GM12892 (cell line): ENCODE data around the gene FIGLA.

Experiments used
- DNase-seq: peaks from one replicate; pipeline ENCODE4 v3.0.0; 2011; ENCODE audit not compliant: insufficient read length
- FAIRE-seq: peaks from 2 replicates; lab custom pipeline; 2011; peaks lifted over from hg19 to GRCh38; lab: Jason Lieb, UNC
- POLR2A ChIP-seq: IDR thresholded peaks from 2 replicates; pipeline ENCODE4 v1.6.1; 2011; ENCODE audit warnings: low read depth, low read length, control low read depth
- POLR2AphosphoS5 ChIP-seq: IDR thresholded peaks from 2 replicates; pipeline ENCODE4 v1.6.1; 2011; ENCODE audit warnings: low read depth, low read length, control low read depth
- TAF1 ChIP-seq: IDR thresholded peaks from 2 replicates; pipeline ENCODE4 v1.6.1; 2011; ENCODE audit warnings: low read depth, mild to moderate bottlenecking, control low read depth, low read length, borderline replicate concordance

The FIGLA gene

DNA sequence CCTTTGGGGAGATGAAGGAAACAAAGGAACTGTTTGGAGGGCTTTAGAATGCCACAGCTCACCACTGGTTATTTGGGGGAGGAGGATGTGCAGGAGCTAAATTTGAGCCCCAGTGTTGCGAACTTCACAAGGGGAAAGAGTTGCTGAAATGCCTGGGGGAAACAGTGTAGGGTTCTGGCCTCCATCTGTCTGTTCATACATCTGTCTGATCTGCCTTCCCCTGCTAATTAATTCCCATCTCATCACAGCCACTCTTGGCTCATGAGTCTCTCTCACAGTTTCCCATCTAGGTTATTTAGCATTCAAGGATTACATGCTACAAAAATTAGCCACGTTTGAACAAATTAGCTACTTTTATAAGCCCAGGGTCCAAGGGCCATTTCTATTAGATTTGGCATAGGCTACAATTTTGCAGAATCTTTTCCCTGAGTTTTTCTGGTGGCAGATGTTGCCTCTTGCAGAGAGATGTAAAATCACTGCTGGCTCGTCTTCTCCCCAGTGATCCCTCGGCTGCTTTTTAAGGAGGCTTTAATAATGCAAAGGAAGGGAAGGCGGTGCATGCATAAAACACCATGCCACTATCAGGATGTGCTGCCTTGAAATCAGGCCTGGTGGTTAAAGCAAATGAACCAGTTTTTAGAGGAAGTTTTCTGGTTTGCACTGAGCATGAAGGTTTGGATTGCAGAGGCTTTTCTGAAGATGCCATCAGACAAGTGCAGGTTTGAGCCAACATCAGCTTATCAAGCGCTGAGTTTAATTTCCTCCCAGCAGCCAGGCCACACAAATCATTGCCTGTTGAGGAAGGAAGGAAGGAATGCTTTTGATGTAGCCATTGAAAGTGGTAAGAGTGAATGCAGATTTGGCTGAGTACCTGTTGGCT lies 57.4 kb downstream of the FIGLA start:
- no peak for DNase-seq
- TF ChIP-seq POLR2A (no peak), POLR2AphosphoS5 (no peak), TAF1 (no peak)
- no peak for FAIRE-seq

DNA sequence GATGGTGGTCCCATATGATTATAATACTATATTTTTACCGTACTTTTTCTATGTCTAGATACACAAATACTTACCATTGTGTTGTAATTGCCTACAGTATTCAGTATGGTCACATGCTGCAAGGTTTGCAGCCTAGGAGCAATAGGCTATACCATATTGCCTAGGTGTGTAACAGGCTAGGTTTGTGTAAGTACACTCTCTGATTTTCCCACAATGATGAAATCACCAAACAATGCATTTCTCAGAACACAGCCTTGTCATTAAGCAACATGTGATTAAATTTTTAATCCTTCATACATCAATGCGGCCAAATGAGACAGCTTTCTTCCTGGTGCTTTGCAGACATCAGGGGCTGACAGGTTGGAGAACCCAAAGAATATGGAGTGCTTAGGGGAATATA lies 59.7 kb downstream of the FIGLA start:
- TF ChIP-seq TAF1 (no peak), POLR2A (no peak), POLR2AphosphoS5 (no peak)
- DNase-seq (no peak), FAIRE-seq (no peak)

DNA sequence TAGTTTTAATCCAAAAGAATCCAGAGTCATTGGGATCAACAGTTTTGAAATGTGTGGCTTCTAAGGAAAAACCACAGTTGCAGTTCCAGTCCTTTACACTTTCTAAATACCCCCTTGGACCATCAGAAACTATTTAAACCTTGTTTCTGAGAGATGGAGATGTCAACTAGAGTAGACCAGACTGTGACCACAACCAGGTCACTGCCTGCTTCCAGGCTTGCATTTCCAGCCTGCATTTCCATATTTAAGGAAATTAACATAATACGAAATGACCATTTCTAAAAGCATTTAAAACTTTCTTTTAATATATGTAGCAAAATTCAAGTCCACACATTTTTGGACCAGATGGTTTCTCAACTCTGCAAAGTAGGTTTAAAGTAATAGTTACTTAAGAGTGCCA lies 60.8 kb downstream of the FIGLA start:
- TF ChIP-seq POLR2AphosphoS5 (no peak), POLR2A (no peak), TAF1 (no peak)
- no peak for DNase-seq
- no peak for FAIRE-seq

DNA sequence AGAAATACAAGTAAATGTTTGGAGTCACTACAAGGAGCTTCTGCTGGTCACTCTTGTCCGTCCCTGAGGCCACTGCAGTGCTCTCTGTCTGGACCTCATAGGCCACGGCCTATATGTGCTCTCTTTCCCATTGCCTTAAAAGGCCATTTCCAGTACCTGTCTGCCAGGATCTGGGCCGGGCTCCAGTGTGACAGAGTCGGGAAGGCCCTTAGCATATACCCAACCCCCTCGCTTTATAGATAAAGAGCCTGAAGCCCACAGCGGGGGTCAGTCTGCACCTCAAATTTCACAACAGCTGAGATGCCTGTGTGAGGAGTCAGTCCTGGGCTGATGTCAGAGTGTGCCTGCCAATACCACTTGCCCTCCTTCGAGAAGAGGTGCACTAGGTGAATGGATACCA lies 62.3 kb downstream of the FIGLA start:
- TF ChIP-seq TAF1 (no peak), POLR2A (no peak), POLR2AphosphoS5 (no peak)
- DNase-seq (no peak), FAIRE-seq (no peak)
